Keratinocyte (primary cell): ENCODE results near the gene MAP2K2.

Experiments used
- CTCF ChIP-seq, 3 experiments: IDR thresholded peaks in 1 of 3; conservative IDR thresholded peaks in 1 of 3; optimal IDR thresholded peaks in 1 of 3; 2 replicates in 2 of 3; 3 replicates in 1 of 3; pipeline versions ENCODE3 to v1.5.1; 2011; ENCODE audit warnings: low read length in 3 of 3, mild to moderate bottlenecking in 3 of 3, moderate library complexity in 2 of 3, control low read depth in 1 of 3, inconsistent platforms in 1 of 3; ENCODE audit not compliant: insufficient read depth in 2 of 3; ENCODE audit errors: extremely low read depth in 1 of 3
- EZH2 ChIP-seq: IDR thresholded peaks from one replicate; pipeline ENCODE4 v1.6.1; 2012; ENCODE audit warnings: inconsistent platforms, mild to moderate bottlenecking, low read length, moderate library complexity

- TF ChIP-seq CTCF (optimal IDR thresholded peaks at IDR 0.05 in 1 of 3, IDR thresholded peaks at IDR 0.05 in 1 of 3, conservative IDR thresholded peaks at IDR 0.05 in 1 of 3; ENCODE audit: extremely low read depth in 1 of 3, insufficient read depth in 2 of 3, low read length in 3 of 3) (no peak), EZH2 (no peak)
These were observed 49.0 kb upstream of the MAP2K2 start for GRCh38 chr19:4172861-4173473.
